Measurements from ENCODE around the gene NELFE.

GRCh38 chr6:31963921-31964320, 5.2 kb upstream of the NELFE start:
- TF ChIP-seq GATA2 (IDR thresholded peaks at IDR 0.05; ENCODE audit: low read depth, low read length) (no peak), GATA3 (IDR thresholded peaks at IDR 0.05; ENCODE audit: low read depth, low read length) (no peak)

Data from SH-SY5Y (cell line).